ENCODE results near the gene ZNF679. TPM values are rescaled to one million over a fixed set of nuclear protein-coding genes. Genes with fewer than 3 reads are reported as not detected.

ZNF679 gene
- total RNA-seq, 1 experiment from 2014 or later = not detected

- no peak overlapping the region for H3K4me3 ChIP-seq (ENCODE audit: low read depth in 2 of 2, low read length in 2 of 2)
- intact Hi-C loops (cut with micrococcal nuclease; ENCODE audit: unreplicated experiment) (loop anchor here (10.0 kb wide), 1 partner anchor 252 kb away; the partner anchor contains the start of gene ZNF680), in situ Hi-C loops (cut with HindIII; ENCODE audit: low pct_unique_long_range_greater_than_20kb, low sequenced_read_pairs) (no loop called here)
- no peak for DNase-seq (ENCODE audit: low read depth, low spot score)
- peaks cover 6% of the 10 kb centered on the region for H3K4me1 ChIP-seq (ENCODE audit: control insufficient read depth, insufficient read depth, low read length)
- ChIA-PET CTCF (no interaction called here), POLR2A (interaction anchor here (0.6 kb wide), 1 partner anchor 283 kb away, joined by 12 read pairs; no protein-coding TSS in a partner anchor)
- no peak for ATAC-seq
- H3K27ac ChIP-seq (ENCODE audit: low read length) = peak overlapping the region; percentile 91
- TF ChIP-seq REST (IDR thresholded peaks at IDR 0.05; ENCODE audit: insufficient read depth in 1 of 2, low read depth in 2 of 2, low read length in 1 of 2) = no peak
- no peak for TF ChIP-seq POLR2AphosphoS5 (IDR thresholded peaks at IDR 0.05; ENCODE audit: low read depth, low read length)
- no peak for TF ChIP-seq SIN3A (IDR thresholded peaks at IDR 0.05; ENCODE audit: borderline replicate concordance, insufficient read depth, low read depth, low read length)
- no peak for TF ChIP-seq CTCF (IDR thresholded peaks at IDR 0.05)
- TF ChIP-seq TCF7L2 (IDR thresholded peaks at IDR 0.05; ENCODE audit: low read depth, low read length) = no peak
- no peaks in the 10 kb centered on the region for H3K27me3 ChIP-seq (ENCODE audit: control insufficient read depth, insufficient read depth, low read length)
- H3K36me3 ChIP-seq (ENCODE audit: control insufficient read depth, insufficient read depth, low read length) = no peaks in the 10 kb centered on the region; the same call in 1 of the 2 replicates
- peaks cover 19% of the 10 kb centered on the region for H3K9me3 ChIP-seq (ENCODE audit: control insufficient read depth, insufficient read depth, low read depth, low read length)
- BruUV-seq (replicated peaks) = no TSS peak
Observed at GRCh38 chr7:64312826-64313225, 84.6 kb downstream of the ZNF679 start.

GRCh38 chr7:64313740-64314491 is 85.6 kb downstream of the ZNF679 start, which contains the start of gene ZNF736:
Gene ZNF736, plus strand, starts transcription at chr7:64313961. Its CDS starts 190 bp downstream, at chr7:64314151.
- no peak for TF ChIP-seq CTCF (IDR thresholded peaks at IDR 0.05)
- TF ChIP-seq TCF7L2 (IDR thresholded peaks at IDR 0.05; ENCODE audit: low read depth, low read length) = peak; percentile 75
- peak; percentile 79; the same call in 1 of the 2 replicates for TF ChIP-seq SIN3A (IDR thresholded peaks at IDR 0.05; ENCODE audit: borderline replicate concordance, insufficient read depth, low read depth, low read length)
- TF ChIP-seq POLR2AphosphoS5 (IDR thresholded peaks at IDR 0.05; ENCODE audit: low read depth, low read length) = peak; percentile 87
- TF ChIP-seq REST (IDR thresholded peaks at IDR 0.05; ENCODE audit: insufficient read depth in 1 of 2, low read depth in 2 of 2, low read length in 1 of 2) = no peak
- intact Hi-C loops (cut with micrococcal nuclease; ENCODE audit: unreplicated experiment) (loop anchor here (10.0 kb wide), 1 partner anchor 251 kb away; the partner anchor contains the start of gene ZNF680), in situ Hi-C loops (cut with HindIII; ENCODE audit: low pct_unique_long_range_greater_than_20kb, low sequenced_read_pairs) (no loop called here)
- DNase-seq (ENCODE audit: low read depth, low spot score) (peak; percentile 87), ATAC-seq (peak; percentile 100)
- H3K27ac ChIP-seq (ENCODE audit: low read length) = peak within 1 kb of the TSS; percentile 91
- CTCF ChIA-PET = no interaction called here
- POLR2A ChIA-PET = interaction anchor here (0.5 kb wide), 3 partner anchors 8 to 350 kb away, joined by 3 to 14 read pairs (median 4); no protein-coding TSS in a partner anchor
- peaks cover 28% of the 10 kb centered on the region for H3K9me3 ChIP-seq (ENCODE audit: control insufficient read depth, insufficient read depth, low read depth, low read length)
- H3K4me1 ChIP-seq (ENCODE audit: control insufficient read depth, insufficient read depth, low read length) = peaks cover 4% of the 10 kb centered on the region
- peak within 1 kb of the TSS; percentile 75 to 95 for H3K4me3 ChIP-seq (ENCODE audit: low read depth in 2 of 2, low read length in 2 of 2)
- TSS peak; percentile 73 for BruUV-seq (replicated peaks)
- H3K27me3 ChIP-seq (ENCODE audit: control insufficient read depth, insufficient read depth, low read length) = no peaks in the 10 kb centered on the region
- H3K36me3 ChIP-seq (ENCODE audit: control insufficient read depth, insufficient read depth, low read length) = no peaks in the 10 kb centered on the region; the same call in 1 of the 2 replicates

All from Panc1 (cell line).